HG03108 (cell line): ENCODE data around the gene JPT2.

Experiments used
- ATAC-seq: cut with Tn5 transposase; IDR thresholded peaks from one replicate; pipeline ENCODE4 v1.9.1; 2021; ENCODE audit warnings: moderate library complexity; ENCODE audit not compliant: unreplicated experiment

The JPT2 gene, protein sequence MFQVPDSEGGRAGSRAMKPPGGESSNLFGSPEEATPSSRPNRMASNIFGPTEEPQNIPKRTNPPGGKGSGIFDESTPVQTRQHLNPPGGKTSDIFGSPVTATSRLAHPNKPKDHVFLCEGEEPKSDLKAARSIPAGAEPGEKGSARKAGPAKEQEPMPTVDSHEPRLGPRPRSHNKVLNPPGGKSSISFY

DNA sequence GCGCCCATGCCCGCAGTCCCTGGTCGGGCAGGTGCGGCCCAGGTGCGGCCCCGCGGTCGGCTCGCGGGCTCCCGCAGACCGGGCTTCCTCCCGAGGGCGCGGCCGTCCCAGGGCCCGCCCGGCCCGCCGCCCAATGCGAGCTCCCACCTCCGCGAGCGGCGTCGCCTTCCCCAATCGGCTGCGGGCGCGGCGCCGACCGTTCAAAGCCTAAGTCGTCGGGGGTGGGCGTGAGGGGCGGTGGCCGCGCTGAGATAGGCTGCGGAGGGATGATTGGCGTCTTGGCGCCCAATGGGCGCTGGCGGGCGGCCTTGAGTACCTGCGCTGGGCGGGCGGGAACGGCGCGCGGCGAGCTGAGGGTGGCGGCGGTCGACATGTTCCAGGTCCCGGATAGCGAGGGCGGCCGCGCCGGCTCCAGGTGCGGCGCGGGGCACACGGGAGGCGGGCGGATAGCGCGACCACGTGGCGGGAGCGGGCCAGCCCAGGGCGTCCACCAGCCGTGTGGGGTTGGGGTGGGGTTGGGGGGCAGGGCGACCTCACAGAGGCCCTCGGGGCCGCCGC, at the start of gene JPT2:
JPT2 (plus strand) TSS at position 338 of the 558 bp plus-strand sequence; CDS start at position 372, 34 bp downstream.
- peak; percentile 94 for ATAC-seq

DNA sequence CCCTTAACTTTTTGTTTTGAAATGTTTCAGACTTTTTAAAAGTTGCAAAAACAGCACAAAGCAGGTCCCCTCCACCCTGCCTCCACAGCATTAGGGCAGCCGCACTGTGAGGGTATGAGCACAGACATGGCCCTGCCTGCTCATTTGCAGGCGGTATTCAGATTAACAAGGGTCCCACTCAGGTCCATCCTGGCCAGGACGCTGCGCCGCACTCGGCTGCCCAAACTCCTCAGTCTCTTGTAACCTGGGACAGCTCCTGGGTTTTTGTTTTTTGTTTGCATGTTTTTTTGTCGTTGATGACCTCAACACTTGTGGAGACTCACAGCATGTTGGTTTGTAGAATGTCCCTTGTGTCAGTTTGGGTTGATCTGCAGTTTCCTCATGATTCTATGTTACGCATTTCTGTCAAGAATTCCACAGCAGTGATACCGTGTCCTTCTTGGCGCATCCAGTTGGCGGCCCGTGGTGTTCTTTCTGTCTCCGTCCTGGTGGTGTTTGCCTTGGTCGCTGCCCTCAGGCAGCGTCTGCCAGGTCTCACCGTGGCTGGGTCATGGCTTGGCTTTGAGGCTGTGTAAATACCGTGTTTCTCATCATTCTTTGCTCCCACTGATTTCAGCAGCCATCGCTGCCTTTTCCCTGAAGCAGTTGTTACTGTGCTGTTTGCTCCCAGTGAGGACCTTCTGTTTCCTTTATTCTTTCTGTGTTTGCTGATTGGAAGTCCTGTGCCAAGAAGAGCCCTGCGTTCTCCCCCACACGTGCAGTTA, 47.4 kb upstream of the JPT2 start:
- no peak for ATAC-seq

DNA sequence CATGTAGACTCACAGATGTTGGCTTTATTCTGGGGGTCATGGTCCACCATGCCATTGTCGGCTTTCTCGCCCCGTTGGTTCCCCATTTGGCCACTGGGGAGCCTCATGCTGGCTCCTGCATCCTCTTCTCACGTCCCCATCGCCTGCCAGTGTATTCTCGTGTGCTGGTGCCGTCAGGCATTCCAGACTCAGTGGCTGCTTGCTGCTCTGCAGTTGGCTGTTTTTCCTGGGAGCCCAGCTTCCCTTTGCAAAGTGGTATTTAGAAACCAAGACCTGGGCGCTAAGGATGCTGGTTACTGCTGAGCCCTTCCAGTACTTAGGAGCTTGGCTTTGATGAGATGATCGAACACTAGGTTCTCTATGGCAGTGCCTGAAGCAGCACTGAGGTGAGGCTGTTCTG, 46.8 kb upstream of the JPT2 start:
- ATAC-seq = no peak

DNA sequence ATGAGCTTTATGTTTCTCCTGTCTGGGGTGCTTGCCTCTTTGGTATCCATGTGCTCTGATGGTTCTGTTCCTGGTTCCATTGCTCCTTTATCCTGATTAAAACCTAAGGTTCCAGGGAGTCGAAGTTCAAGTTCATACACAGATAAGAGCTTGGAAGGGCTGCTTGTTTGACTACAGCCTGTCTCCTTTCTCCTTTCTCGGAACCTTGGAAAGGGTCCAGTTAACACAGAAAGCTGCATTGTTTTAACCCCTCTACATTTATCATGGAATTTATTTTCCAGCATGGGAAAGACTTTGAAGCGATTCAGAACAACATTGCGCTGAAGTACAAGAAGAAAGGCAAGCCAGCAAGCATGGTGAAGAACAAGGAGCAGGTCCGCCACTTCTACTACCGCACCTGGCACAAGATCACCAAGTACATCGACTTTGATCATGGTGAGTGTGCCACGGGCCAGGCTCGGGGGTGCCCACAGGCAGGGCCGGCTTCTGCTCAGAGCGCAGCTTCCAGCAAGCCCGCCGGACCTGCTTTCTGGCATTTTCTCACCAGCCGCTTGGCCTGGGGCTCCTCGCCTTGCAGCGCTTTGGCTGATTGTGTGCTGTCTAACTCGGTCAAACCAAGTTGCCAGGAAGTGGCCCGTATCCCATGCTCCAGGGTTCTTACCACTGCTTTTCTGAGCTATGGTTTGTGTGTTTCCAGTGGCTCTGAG, 46.0 kb upstream of the JPT2 start:
- ATAC-seq = no peak

DNA sequence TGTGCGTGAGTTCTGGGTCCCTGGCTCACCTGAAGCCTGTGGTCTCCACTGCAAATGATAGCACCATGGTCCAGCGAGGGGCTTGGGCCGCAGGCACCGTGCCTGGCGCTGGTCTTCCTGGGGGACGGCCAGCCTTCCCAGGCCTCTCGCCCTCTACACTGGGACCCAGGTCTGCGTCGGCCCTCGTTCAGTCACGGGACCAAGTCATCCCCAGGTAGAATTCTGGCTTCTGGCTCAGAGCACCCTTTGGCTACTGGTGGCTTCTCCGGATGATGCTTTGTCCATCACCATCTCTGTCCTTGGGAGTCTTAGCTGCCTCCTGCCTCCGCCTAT, 45.5 kb upstream of the JPT2 start:
- ATAC-seq = no peak

DNA sequence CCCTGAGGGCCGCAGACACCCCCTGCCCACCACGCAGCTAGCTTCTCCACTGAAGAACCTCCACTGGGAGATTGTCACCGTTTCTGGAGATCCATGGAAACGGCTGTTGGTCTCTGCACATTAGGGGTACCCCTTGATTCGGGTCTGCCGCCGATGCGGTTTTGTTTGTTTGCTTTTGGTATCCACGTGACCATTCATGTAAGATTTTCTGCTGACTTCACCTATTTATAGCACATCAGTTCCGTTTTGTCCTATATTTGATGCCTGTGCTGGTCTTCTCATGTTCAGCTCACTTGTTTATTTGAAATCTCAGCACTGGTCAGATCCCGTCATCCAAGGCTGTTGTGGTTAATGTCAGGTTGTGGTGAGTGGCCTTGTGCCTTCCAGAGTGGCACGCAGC, 44.8 kb upstream of the JPT2 start:
- no peak for ATAC-seq

DNA sequence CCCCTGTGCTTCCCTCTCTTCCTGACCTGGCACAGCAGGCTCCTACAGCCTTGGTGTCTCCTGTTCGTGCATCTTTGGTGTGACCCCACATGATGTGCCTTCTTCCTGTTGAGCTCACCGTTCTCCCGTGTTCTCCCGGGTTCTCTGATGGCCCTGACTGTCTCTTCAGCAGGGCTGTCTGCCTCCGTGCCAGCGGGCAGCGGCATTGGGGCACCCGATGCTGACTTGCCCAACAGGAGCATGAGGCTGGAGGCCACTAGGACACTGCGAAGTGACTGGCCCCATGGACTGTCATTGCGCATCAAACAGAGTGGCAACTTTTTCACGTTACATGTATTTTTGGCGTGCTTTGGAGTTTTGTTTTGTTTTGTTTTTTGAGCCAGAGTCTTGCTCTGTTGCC, 43.5 kb upstream of the JPT2 start:
- no peak for ATAC-seq

DNA sequence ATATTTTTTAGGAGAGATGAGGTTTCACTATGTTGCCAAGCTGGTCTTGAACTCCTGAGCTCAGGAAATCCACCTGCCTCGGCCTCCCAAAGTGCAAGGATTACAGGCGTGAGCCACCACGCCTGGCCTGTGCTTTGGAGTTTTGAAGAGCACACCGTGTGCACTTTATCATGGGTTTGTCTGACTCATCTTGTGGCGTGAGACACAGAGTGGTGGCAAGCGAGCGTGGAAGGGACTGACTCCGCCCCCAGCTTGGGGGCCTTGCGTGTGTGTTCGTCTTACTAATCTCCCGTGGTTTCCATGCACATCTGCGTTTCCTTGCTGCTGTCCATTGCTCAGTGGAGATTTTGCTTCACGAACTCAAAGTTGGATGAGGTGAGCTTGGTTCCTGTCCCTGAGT, 43.0 kb upstream of the JPT2 start:
- no peak for ATAC-seq

DNA sequence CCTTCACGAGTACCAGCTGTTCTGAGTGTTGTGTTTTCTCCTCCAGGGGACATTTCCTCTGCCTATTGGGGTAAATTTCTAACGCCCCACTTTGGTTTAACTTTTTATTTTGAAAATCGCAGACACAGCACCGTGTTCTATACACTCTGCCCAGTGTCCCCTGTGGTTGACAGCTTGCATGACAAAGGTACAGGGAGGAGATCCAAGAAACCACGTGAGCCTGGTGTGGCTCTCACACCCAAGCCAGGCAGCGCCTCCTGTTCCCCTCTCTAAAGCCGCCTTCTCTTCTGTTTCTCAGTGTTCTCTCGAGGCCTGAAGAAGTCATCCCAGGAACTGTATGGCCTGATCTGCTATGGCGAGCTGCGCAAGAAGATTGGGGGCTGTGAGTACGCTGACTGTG, 40.6 kb upstream of the JPT2 start:
- no peak for ATAC-seq

DNA sequence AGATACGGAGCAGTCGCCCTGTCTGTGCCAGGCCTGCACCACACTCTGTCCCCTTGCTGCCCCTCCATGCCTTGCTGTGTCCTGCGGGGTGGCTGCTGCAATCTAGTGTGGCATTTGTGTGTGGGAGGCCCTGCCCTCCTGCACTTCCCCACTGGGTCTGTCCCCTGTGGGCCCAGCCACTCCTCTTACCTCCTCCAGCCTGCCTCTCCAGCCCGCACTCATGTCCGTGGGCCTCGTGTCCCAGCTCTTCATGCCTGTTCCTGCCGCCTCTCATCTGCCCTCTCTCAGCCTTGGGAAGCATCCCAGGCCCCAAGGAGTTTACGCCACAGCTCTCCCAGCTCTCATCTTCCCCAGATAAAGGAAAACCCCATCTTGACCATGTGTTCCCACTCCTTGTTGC, 39.3 kb upstream of the JPT2 start:
- no peak for ATAC-seq

DNA sequence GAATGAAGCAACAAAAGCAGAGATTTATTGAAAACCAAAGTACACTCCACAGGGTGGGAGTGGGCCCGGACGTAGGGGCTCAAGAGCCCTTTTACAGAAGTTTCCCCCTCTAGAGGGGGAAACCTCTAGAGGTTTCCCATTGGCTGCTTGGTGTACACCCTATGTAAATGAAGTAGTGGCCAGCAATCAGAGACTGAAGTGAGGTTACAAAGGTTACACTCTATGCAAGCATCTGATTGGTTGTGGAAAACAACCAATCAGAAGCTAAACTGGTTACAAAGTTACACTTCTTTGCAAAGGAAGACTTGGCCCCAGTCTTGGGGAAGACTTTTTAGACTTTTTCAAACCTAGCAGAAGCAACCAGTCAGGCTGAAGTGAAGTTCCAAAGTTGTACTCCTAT, 38.8 kb upstream of the JPT2 start:
- no peak for ATAC-seq

DNA sequence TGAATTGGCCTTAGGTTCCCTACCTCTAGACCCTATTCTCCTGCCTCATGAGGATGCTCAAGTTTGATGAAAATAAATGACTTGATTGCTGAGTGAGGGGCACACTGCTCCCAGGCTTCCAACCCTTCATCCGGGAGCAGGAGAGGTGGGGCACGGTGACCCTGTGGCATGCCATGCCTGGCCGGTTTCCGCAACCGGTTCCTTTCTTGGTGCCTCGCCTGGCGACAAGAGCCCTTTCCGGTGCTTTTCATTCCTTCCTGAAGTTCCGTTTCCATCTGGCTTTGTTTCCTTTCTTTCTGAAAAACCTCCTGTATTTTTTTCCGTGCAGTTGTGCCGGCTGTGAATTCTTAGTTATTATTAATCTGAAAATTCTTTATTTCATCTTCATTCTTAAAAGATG, 38.2 kb upstream of the JPT2 start:
- ATAC-seq = no peak

DNA sequence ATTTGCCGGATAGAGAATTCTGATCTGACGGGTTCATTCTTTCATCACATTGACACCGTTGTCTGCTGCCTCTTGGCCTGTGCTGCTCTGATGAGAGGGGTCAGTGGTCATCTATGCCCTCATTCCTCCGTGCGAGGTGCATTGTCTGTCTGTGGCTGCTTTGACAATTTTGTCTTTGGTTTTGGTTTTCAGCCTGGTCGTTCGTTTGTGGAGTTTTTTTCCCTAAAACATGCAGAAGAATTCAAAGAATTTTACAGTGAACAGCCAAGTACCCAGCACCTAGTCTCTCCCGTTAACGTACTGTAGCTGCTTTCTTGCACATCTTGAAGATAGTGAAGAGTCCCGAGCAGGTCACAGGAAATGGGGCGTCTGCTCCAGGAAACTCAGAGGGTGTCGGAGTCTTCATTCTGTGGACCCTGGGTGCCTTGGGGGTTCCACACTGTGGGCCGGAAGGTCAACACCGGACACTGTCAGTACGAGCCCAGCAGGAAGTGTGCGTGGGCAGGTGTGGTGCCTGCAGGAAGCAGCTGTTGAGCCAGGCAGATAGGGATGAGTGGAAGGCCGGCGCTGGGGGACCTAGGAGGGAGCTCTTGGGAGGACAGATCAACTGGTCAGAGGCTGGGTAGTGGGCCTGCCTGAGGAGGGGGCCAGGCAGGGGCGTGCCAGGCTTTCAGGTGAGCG, 37.7 kb upstream of the JPT2 start:
- no peak for ATAC-seq

DNA sequence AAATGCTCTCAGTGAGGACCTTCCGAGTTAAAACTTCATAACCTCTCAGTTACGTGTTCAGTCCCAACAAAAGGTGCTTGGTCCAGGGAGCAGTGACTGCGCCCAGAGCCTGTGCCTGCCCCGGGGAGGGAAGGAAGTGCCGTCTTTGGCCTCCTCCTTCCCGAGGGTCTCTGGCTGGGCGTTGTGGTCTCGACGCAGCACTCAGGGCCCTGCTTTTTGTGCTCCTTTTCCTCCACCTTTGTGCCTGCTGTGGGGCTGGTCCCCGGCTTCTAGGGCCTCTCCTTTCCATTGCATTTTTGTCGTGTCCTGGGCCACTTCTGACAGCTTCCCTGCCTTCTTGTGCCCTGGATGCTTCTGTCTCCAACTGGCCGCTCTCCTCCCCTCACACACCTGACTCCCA, 36.8 kb upstream of the JPT2 start:
- ATAC-seq = no peak

DNA sequence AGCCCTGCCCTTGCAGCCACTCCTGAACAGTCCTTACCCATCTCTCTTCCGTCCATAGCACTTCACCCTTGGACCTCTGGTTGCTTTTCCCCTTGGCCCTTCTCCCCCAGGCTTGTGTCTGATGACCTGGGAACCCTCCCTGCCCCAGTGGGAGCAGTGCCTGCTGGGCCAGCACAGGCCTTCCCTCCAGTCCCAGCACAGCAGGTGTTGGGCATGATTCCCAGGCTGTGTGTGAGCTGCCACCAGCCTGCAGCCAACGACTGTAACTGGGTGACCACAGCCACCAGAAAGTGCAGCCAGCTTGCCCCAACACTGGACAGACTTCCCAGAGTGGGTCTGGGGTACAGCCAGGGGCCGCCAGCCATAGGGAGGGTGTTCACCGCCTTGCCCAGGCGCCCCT, 35.9 kb upstream of the JPT2 start:
- ATAC-seq = no peak

DNA sequence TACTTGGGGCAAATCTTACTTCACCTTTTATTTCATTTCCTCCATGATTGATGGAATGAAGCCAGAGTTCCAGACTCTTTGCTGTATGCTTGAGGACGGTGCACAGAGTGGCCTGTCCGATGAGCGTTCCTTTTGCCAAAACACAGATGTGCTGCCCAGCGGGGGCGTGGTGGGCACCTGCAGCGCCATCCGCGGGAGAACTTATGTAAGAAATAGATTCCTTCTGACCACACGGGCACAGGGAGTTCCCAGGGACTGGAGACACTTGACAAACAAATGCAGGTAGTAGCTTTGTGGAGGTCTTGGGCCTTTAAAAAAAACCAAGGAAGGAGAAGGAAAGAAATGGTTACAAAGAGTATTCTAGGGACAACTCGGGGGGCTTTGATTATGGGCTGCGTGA, 35.3 kb upstream of the JPT2 start:
- ATAC-seq = no peak

DNA sequence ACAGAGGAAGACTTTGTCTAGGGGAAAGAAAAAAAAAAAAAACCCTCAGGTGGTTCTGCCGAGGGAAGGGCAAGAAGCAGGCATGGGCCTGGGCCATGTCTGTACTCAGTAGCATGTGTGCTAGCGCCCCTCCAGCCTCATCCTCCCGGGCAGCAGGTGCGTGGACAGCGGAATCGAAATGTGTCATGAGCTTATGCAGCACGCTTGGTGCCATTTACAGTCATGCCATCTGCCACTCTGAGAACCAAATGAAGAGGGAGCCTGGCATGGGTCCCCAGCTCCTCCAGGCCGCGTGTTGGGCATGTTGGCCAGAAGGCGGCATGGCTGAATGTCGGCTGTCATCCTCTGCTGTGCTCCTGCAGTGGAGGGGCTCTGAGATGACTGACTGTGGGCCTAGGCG, 34.6 kb upstream of the JPT2 start:
- no peak for ATAC-seq

DNA sequence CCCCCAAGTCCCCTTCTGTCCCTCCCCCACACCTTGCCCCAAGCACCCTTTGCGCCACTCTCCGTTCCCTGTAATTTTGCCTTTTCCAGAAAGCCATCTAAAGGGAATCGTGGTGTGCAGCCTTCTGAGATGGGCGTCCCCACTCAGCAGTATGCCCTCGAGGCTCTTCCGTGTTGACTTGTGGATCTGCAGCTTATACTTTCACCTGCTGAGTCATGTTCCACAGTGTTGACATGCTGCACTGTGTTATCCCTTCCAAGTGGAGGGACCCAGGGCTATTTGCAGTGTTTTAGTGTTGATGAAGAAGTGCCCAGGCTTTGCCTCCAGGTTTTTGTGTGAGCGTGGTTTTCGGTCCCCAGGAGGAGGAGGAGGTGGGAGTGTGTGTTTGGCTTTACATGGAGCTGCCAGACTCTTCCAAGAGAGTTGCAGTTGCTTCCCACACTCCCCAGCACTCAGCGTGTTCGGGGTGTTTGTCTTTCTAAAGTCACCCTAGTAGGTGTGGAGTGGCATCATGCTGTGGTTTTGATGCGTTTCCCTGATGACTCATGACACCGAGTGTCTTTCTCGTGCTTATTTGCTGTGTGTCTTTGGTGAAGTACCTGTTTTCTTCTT, 32.1 kb upstream of the JPT2 start:
- ATAC-seq = no peak

DNA sequence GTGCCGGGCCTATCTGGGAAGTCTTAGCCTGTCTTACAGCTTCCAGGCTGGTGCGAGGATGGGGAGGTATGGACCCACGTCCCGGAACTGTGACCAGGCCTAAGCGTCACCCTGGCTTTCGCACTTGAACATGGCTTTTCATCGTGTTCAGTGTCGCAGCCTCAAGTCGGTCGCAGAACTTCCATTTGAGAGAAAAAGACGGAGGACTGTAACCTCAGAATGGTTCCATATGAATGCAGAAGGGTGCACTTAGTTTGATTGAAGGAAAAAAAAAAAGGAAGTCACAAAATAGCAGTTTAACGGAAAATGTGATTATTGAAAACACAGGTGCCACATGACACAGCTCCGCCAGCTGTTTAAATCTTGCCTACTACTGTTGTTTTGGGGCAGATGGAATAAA, 30.2 kb upstream of the JPT2 start:
- no peak for ATAC-seq

DNA sequence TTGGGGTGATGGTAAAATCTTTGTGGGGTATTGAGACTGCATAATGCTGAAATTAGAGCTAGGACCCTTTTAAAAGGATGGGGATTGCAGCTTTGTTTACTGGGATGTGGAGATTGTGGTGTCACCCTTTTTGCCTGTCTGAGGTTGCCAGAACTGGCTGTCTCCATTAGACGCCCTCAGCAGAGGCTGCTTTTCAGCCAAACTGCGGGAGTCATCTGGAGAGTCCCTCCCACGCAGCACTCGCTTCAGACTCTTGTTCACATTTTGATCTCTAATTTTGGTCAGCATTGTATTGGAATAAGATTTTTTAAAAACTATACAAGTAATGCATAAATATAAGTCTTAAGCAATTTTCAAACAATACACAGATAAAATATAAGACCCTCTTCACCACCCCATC, 27.9 kb upstream of the JPT2 start:
- ATAC-seq = no peak
